KMS-11 (cell line): ENCODE data around the gene ANO10.
"Not testable (repeated sequence)": the region's sequence is repeated elsewhere in the genome, so short reads cannot be mapped to it uniquely, and the experiment has no call there.

Experiments
- H2AFZ ChIP-seq: fragments of 200-600 bp; sonication (generic); 2 replicates; pipeline ENCODE4 v1.6.1; 2016; ENCODE audit warnings: antibody characterized with exemption, mixed run types, low read depth
- H3K27ac ChIP-seq: fragments of 200-600 bp; sonication (generic); 2 replicates; pipeline ENCODE4 v1.6.1; 2016; ENCODE audit warnings: mild to moderate bottlenecking, mixed run types
- H3K27me3 ChIP-seq: fragments of 200-600 bp; sonication (generic); 2 replicates; pipeline ENCODE4 v1.6.1; 2017; ENCODE audit warnings: mild to moderate bottlenecking, low read depth, mixed run types, moderate library complexity; ENCODE audit not compliant: insufficient read depth
- H3K36me3 ChIP-seq: fragments of 200-600 bp; sonication (generic); 2 replicates; pipeline ENCODE4 v1.6.1; 2017; ENCODE audit warnings: mild to moderate bottlenecking, mixed run types; ENCODE audit not compliant: insufficient read depth
- H3K4me1 ChIP-seq: fragments of 200-600 bp; sonication (generic); 2 replicates; pipeline ENCODE4 v1.6.1; 2016; ENCODE audit warnings: mild to moderate bottlenecking, low read depth, mixed run types; ENCODE audit not compliant: poor library complexity, severe bottlenecking
- H3K4me2 ChIP-seq: fragments of 200-600 bp; sonication (generic); 2 replicates; pipeline ENCODE4 v1.7.0; 2016; ENCODE audit warnings: mild to moderate bottlenecking, mixed run types
- H3K4me3 ChIP-seq: fragments of 200-600 bp; sonication (generic); IDR thresholded peaks from 2 replicates; pipeline ENCODE4 v1.6.1; 2017; ENCODE audit warnings: low read depth, low read length, mixed read lengths; ENCODE audit not compliant: insufficient read depth
- H3K79me2 ChIP-seq: fragments of 200-600 bp; sonication (generic); 2 replicates; pipeline ENCODE4 v1.6.1; 2016; ENCODE audit warnings: low read depth, mixed run types; ENCODE audit not compliant: insufficient read depth
- H3K9ac ChIP-seq: fragments of 200-600 bp; sonication (generic); 2 replicates; pipeline ENCODE4 v1.6.1; 2016; ENCODE audit warnings: mild to moderate bottlenecking, mixed run types
- H4K20me1 ChIP-seq: fragments of 200-600 bp; sonication (generic); 2 replicates; pipeline ENCODE4 v1.6.1; 2016; ENCODE audit warnings: mild to moderate bottlenecking, mixed run types; ENCODE audit not compliant: insufficient read depth
- CTCF ChIP-seq: fragments of 200-600 bp; sonication (generic); conservative IDR thresholded peaks from 2 replicates; pipeline ENCODE4 v1.6.1; 2017; ENCODE audit warnings: low read depth, mild to moderate bottlenecking, antibody characterized with exemption, low read length, moderate library complexity, mixed read lengths

Gene ANO10

GRCh38 chr3:43659250-43659880 lies 37.6 kb upstream of the ANO10 start:
- Histone ChIP-seq H3K27ac (no peak overlapping the region), H3K79me2 (no peaks in the 10 kb centered on the region), H3K4me1 (no peaks in the 10 kb centered on the region), H3K4me2 (no peak overlapping the region), H3K4me3 (no peak overlapping the region), H3K9ac (no peak overlapping the region), H3K27me3 (no peaks in the 10 kb centered on the region), H2AFZ (no peak overlapping the region), H4K20me1 (no peaks in the 10 kb centered on the region), H3K36me3 (no peaks in the 10 kb centered on the region)
- no peak for TF ChIP-seq CTCF

- not testable (repeated sequence) for H3K36me3 ChIP-seq, H3K79me2 ChIP-seq, H3K4me3 ChIP-seq, H3K27ac ChIP-seq, H3K4me1 ChIP-seq, H2AFZ ChIP-seq, H4K20me1 ChIP-seq, H3K9ac ChIP-seq, H3K27me3 ChIP-seq, H3K4me2 ChIP-seq
Measured at GRCh38 chr3:43656390-43656789, 34.6 kb upstream of the ANO10 start.

GRCh38 chr3:43650345-43650744 lies 28.5 kb upstream of the ANO10 start:
- no peak for TF ChIP-seq CTCF
- H3K4me1 ChIP-seq = no peaks in the 10 kb centered on the region
- H3K27me3 ChIP-seq = no peaks in the 10 kb centered on the region
- no peak overlapping the region for H2AFZ ChIP-seq
- H3K4me2 ChIP-seq = no peak overlapping the region
- H3K36me3 ChIP-seq = no peaks in the 10 kb centered on the region
- no peaks in the 10 kb centered on the region for H4K20me1 ChIP-seq
- no peak overlapping the region for H3K9ac ChIP-seq
- no peak overlapping the region for H3K4me3 ChIP-seq
- no peak overlapping the region for H3K27ac ChIP-seq
- H3K79me2 ChIP-seq = no peaks in the 10 kb centered on the region

- Histone ChIP-seq H3K9ac (no peak overlapping the region), H3K4me3 (no peak overlapping the region), H3K27me3 (no peaks in the 10 kb centered on the region), H3K36me3 (no peaks in the 10 kb centered on the region), H3K4me2 (no peak overlapping the region), H3K4me1 (no peaks in the 10 kb centered on the region), H3K79me2 (no peaks in the 10 kb centered on the region), H4K20me1 (no peaks in the 10 kb centered on the region), H2AFZ (no peak overlapping the region), H3K27ac (no peak overlapping the region)
- no peak for TF ChIP-seq CTCF
Measured at GRCh38 chr3:43649365-43649968, 27.7 kb upstream of the ANO10 start.

- H3K9ac ChIP-seq = no peak overlapping the region
- no peak overlapping the region for H3K4me3 ChIP-seq
- H3K36me3 ChIP-seq = no peaks in the 10 kb centered on the region
- no peaks in the 10 kb centered on the region for H3K79me2 ChIP-seq
- H3K27me3 ChIP-seq = no peaks in the 10 kb centered on the region
- no peaks in the 10 kb centered on the region for H4K20me1 ChIP-seq
- H3K27ac ChIP-seq = no peak overlapping the region
- TF ChIP-seq CTCF = no peak
- H3K4me1 ChIP-seq = no peaks in the 10 kb centered on the region
- no peak overlapping the region for H3K4me2 ChIP-seq
- H2AFZ ChIP-seq = no peak overlapping the region
Measured at GRCh38 chr3:43648957-43649356, 27.1 kb upstream of the ANO10 start.
